GM12878 (cell line): ENCODE measurements around the gene SEMA4C.

Experiments
- ATF7 ChIP-seq: fragments of 450-650 bp; IDR thresholded peaks from 2 replicates; pipeline ENCODE4 v1.6.1; 2016; ENCODE audit warnings: low read depth, mild to moderate bottlenecking
- CTCF ChIP-seq, 3 experiments: IDR thresholded peaks in 2 of 3; conservative IDR thresholded peaks in 1 of 3; 2 replicates each; pipeline ENCODE4 v1.5.1; 2011; ENCODE audit warnings: low read depth in 3 of 3, low read length in 3 of 3, mild to moderate bottlenecking in 3 of 3, control low read depth in 2 of 3, moderate library complexity in 2 of 3, inconsistent platforms in 1 of 3, mixed read lengths in 1 of 3; ENCODE audit not compliant: control insufficient read depth in 2 of 3, insufficient read depth in 1 of 3; ENCODE audit errors: extremely low read depth in 1 of 3
- EP300 ChIP-seq, 2 experiments: fragments of 150-350 bp in 1 of 2; IDR thresholded peaks; 2 replicates each; pipeline ENCODE4 v1.6.1; 2011 to 2012; ENCODE audit warnings: low read depth in 2 of 2, low read length in 2 of 2, borderline replicate concordance in 1 of 2, improper control_type of control experiment in 1 of 2, inconsistent platforms in 1 of 2; ENCODE audit not compliant: control insufficient read depth in 1 of 2
- ESRRA ChIP-seq: IDR thresholded peaks from 2 replicates; pipeline ENCODE4 v1.6.1; 2012; ENCODE audit warnings: mild to moderate bottlenecking, low read length, improper control_type of control experiment
- JUND ChIP-seq: IDR thresholded peaks from 2 replicates; pipeline ENCODE4 v1.6.1; 2012; ENCODE audit warnings: low read depth, mild to moderate bottlenecking, low read length, improper control_type of control experiment, moderate library complexity
- POLR2A ChIP-seq: IDR thresholded peaks from 2 replicates; pipeline ENCODE4 v1.6.1; 2011; ENCODE audit warnings: low read depth, mild to moderate bottlenecking, low read length
- POLR2AphosphoS5 ChIP-seq: IDR thresholded peaks from 2 replicates; pipeline ENCODE4 v1.6.1; 2011; ENCODE audit warnings: mild to moderate bottlenecking, low read length, inconsistent platforms
- SMC3 ChIP-seq: IDR thresholded peaks from 2 replicates; pipeline ENCODE4 v1.6.1; 2011; ENCODE audit warnings: low read length, improper control_type of control experiment, borderline replicate concordance
- TAF1 ChIP-seq: IDR thresholded peaks from 2 replicates; pipeline ENCODE4 v1.6.1; 2011; ENCODE audit warnings: mild to moderate bottlenecking, low read depth, low read length, borderline replicate concordance
- TARDBP ChIP-seq: IDR thresholded peaks from 2 replicates; pipeline ENCODE4 v1.6.1; 2016; ENCODE audit warnings: borderline replicate concordance

- no peak for TF ChIP-seq JUND
- no peak for TF ChIP-seq POLR2A
- no peak for TF ChIP-seq SMC3
- no peak for TF ChIP-seq CTCF (IDR thresholded peaks at IDR 0.05 in 2 of 3, conservative IDR thresholded peaks at IDR 0.05 in 1 of 3; ENCODE audit: control insufficient read depth in 2 of 3, extremely low read depth in 1 of 3, insufficient read depth in 1 of 3, low read depth in 3 of 3, low read length in 3 of 3)
- no peak for TF ChIP-seq ESRRA
- TF ChIP-seq ATF7: no peak
- TF ChIP-seq EP300 (IDR thresholded peaks at IDR 0.05; ENCODE audit: borderline replicate concordance in 1 of 2, control insufficient read depth in 1 of 2, low read depth in 2 of 2, low read length in 2 of 2): no peak
- TF ChIP-seq POLR2AphosphoS5: no peak
- TF ChIP-seq TAF1: no peak
- TF ChIP-seq TARDBP: no peak
These were observed 9.1 kb upstream of the SEMA4C start for GRCh38 chr2:96878796-96879544.
